ENCODE data around the gene ELAVL3. TPM values are rescaled to one million over a fixed set of nuclear protein-coding genes. Genes with fewer than 3 reads are reported as not detected.
"Not testable (repeated sequence)": the region's sequence is repeated elsewhere in the genome, so short reads cannot be mapped to it uniquely, and the experiment has no call there.

ELAVL3 gene
- total and polyA plus RNA-seq, 2 experiments from 2014 or later, result not detected

GRCh38 chr19:11416346-11417052 lies 64.3 kb downstream of the ELAVL3 start:
- TF ChIP-seq EZH2phosphoT487 (IDR thresholded peaks at IDR 0.05; ENCODE audit: insufficient read depth, low read depth) (no peak), EZH2 (IDR thresholded peaks at IDR 0.05; ENCODE audit: insufficient read depth, poor library complexity, severe bottlenecking) (no peak)
- 86 to 92% methylated on average over 17 of the region's 17 CpGs for WGBS, 2 experiments (ENCODE audit: low coverage in 1 of 2, low lambda C conversion rate in 2 of 2, missing lambda C conversion rate in 2 of 2)
- H3K9ac ChIP-seq, result no peak overlapping the region
- H3K9me2 ChIP-seq (ENCODE audit: insufficient read depth), result no peaks in the 10 kb centered on the region
- no peaks in the 10 kb centered on the region for H4K20me1 ChIP-seq (ENCODE audit: insufficient read depth)
- H3K79me2 ChIP-seq (ENCODE audit: insufficient read depth), result no peaks in the 10 kb centered on the region
- H3K4me3 ChIP-seq, result no peak overlapping the region
- no peak overlapping the region for H3K4me2 ChIP-seq (ENCODE audit: unreplicated experiment)
- H3K9me3 ChIP-seq (ENCODE audit: low read depth), result no peaks in the 10 kb centered on the region
- no peaks in the 10 kb centered on the region for H3F3A ChIP-seq (ENCODE audit: insufficient read depth)
- H3K27me3 ChIP-seq (replicated peaks; ENCODE audit: insufficient read depth), result no peaks in the 10 kb centered on the region; the same call in 1 of the 2 replicates
- DNase-seq, result no peak
- H3K36me3 ChIP-seq (ENCODE audit: low read depth), result no peaks in the 10 kb centered on the region
- no peaks in the 10 kb centered on the region for H3K4me1 ChIP-seq (ENCODE audit: insufficient read depth)
- H3K27ac ChIP-seq, result no peak overlapping the region
- H2AFZ ChIP-seq, result no peak overlapping the region
- in situ Hi-C loops (cut with MboI), result no loop called here

- H2AFZ ChIP-seq, result no peak overlapping the region
- WGBS, 2 experiments (ENCODE audit: low coverage in 1 of 2, low lambda C conversion rate in 2 of 2, missing lambda C conversion rate in 2 of 2), result 39 to 40% methylated on average over 2 of the region's 2 CpGs
- in situ Hi-C loops (cut with MboI), result no loop called here
- H4K20me1 ChIP-seq (ENCODE audit: insufficient read depth), result no peaks in the 10 kb centered on the region
- no peak overlapping the region for H3K27ac ChIP-seq
- H3K4me2 ChIP-seq (ENCODE audit: unreplicated experiment), result no peak overlapping the region
- no peaks in the 10 kb centered on the region for H3K36me3 ChIP-seq (ENCODE audit: low read depth)
- no peak overlapping the region for H3K9ac ChIP-seq
- no peak for TF ChIP-seq EZH2phosphoT487 (IDR thresholded peaks at IDR 0.05; ENCODE audit: insufficient read depth, low read depth)
- TF ChIP-seq EZH2 (IDR thresholded peaks at IDR 0.05; ENCODE audit: insufficient read depth, poor library complexity, severe bottlenecking), result no peak
- no peaks in the 10 kb centered on the region for H3F3A ChIP-seq (ENCODE audit: insufficient read depth)
- H3K4me1 ChIP-seq (ENCODE audit: insufficient read depth), result no peaks in the 10 kb centered on the region
- no peaks in the 10 kb centered on the region for H3K9me3 ChIP-seq (ENCODE audit: low read depth)
- H3K4me3 ChIP-seq, result no peak overlapping the region
- peak; percentile 25 for DNase-seq
- H3K9me2 ChIP-seq (ENCODE audit: insufficient read depth), result no peaks in the 10 kb centered on the region
- H3K79me2 ChIP-seq (ENCODE audit: insufficient read depth), result no peaks in the 10 kb centered on the region
- H3K27me3 ChIP-seq (replicated peaks; ENCODE audit: insufficient read depth), result no peaks in the 10 kb centered on the region; the same call in 1 of the 2 replicates
These were observed 66.3 kb downstream of the ELAVL3 start for GRCh38 chr19:11414544-11414943.

GRCh38 chr19:11410682-11411081 lies 70.2 kb downstream of the ELAVL3 start:
- Histone ChIP-seq H3K9me2 (ENCODE audit: insufficient read depth) (no peaks in the 10 kb centered on the region), H4K20me1 (ENCODE audit: insufficient read depth) (no peaks in the 10 kb centered on the region), H3K9ac (no peak overlapping the region), H3K4me2 (ENCODE audit: unreplicated experiment) (no peak overlapping the region), H3K4me1 (ENCODE audit: insufficient read depth) (no peaks in the 10 kb centered on the region), H3K79me2 (ENCODE audit: insufficient read depth) (no peaks in the 10 kb centered on the region), H3K27ac (no peak overlapping the region), H3F3A (ENCODE audit: insufficient read depth) (no peaks in the 10 kb centered on the region), H3K9me3 (ENCODE audit: low read depth) (no peaks in the 10 kb centered on the region), H3K36me3 (ENCODE audit: low read depth) (no peaks in the 10 kb centered on the region), H3K4me3 (no peak overlapping the region), H2AFZ (no peak overlapping the region), H3K27me3 (replicated peaks; ENCODE audit: insufficient read depth) (no peaks in the 10 kb centered on the region)
- no peak for TF ChIP-seq EZH2phosphoT487 (IDR thresholded peaks at IDR 0.05; ENCODE audit: insufficient read depth, low read depth)
- no peak for TF ChIP-seq EZH2 (IDR thresholded peaks at IDR 0.05; ENCODE audit: insufficient read depth, poor library complexity, severe bottlenecking)
- 36 to 49% methylated on average over 8 of the region's 8 CpGs for WGBS, 2 experiments (ENCODE audit: low coverage in 1 of 2, low lambda C conversion rate in 2 of 2, missing lambda C conversion rate in 2 of 2)
- in situ Hi-C loops (cut with MboI), result no loop called here
- DNase-seq, result peak; percentile 46

- no peak for DNase-seq
- Histone ChIP-seq H3K9me3 (ENCODE audit: low read depth) (no peaks in the 10 kb centered on the region), H4K20me1 (ENCODE audit: insufficient read depth) (no peaks in the 10 kb centered on the region), H2AFZ (no peak overlapping the region), H3K79me2 (ENCODE audit: insufficient read depth) (no peaks in the 10 kb centered on the region), H3K4me3 (no peak overlapping the region), H3K27me3 (replicated peaks; ENCODE audit: insufficient read depth) (no peaks in the 10 kb centered on the region), H3F3A (ENCODE audit: insufficient read depth) (no peaks in the 10 kb centered on the region), H3K9ac (no peak overlapping the region), H3K4me2 (ENCODE audit: unreplicated experiment) (no peak overlapping the region), H3K4me1 (ENCODE audit: insufficient read depth) (no peaks in the 10 kb centered on the region), H3K36me3 (ENCODE audit: low read depth) (no peaks in the 10 kb centered on the region), H3K27ac (no peak overlapping the region), H3K9me2 (ENCODE audit: insufficient read depth) (no peaks in the 10 kb centered on the region)
- WGBS, 2 experiments (ENCODE audit: low coverage in 1 of 2, low lambda C conversion rate in 2 of 2, missing lambda C conversion rate in 2 of 2), result 73 to 79% methylated on average over 4 of the region's 4 CpGs
- TF ChIP-seq EZH2 (IDR thresholded peaks at IDR 0.05; ENCODE audit: insufficient read depth, poor library complexity, severe bottlenecking), result no peak
- no peak for TF ChIP-seq EZH2phosphoT487 (IDR thresholded peaks at IDR 0.05; ENCODE audit: insufficient read depth, low read depth)
- in situ Hi-C loops (cut with MboI), result no loop called here
These were observed 72.3 kb downstream of the ELAVL3 start for GRCh38 chr19:11408591-11408990.

- H3K27me3 ChIP-seq (replicated peaks; ENCODE audit: insufficient read depth); H3K9ac ChIP-seq; H3K4me3 ChIP-seq; H2AFZ ChIP-seq; H3K4me2 ChIP-seq (ENCODE audit: unreplicated experiment); H3K36me3 ChIP-seq (ENCODE audit: low read depth); in situ Hi-C loops (cut with MboI); H3K79me2 ChIP-seq (ENCODE audit: insufficient read depth); H3F3A ChIP-seq (ENCODE audit: insufficient read depth); H3K27ac ChIP-seq; DNase-seq; H3K9me3 ChIP-seq (ENCODE audit: low read depth); H3K9me2 ChIP-seq (ENCODE audit: insufficient read depth); H3K4me1 ChIP-seq (ENCODE audit: insufficient read depth); H4K20me1 ChIP-seq (ENCODE audit: insufficient read depth): not testable (repeated sequence)
- WGBS, 2 experiments (ENCODE audit: low coverage in 1 of 2, low lambda C conversion rate in 2 of 2, missing lambda C conversion rate in 2 of 2), result 76 to 87% methylated on average over 12 of the region's 12 CpGs
These were observed 74.1 kb downstream of the ELAVL3 start for GRCh38 chr19:11406703-11407236.

Measured in GM23248 (cell line).